ENCODE results near the gene TUBB4A.
A peak's percentile ranks its signal among the peaks of the same experiment; 100 is the strongest.

The TUBB4A gene

GRCh38 chr19:6494438-6495036 lies 7.6 kb downstream of the TUBB4A start:
- no peak for DNase-seq (ENCODE audit: low read depth in 2 of 2)

GRCh38 chr19:6491802-6492592 lies 10.1 kb downstream of the TUBB4A start:
- DNase-seq (ENCODE audit: low read depth in 2 of 2), result no peak

- DNase-seq (ENCODE audit: low read depth in 2 of 2), result no peak
Measured at GRCh38 chr19:6490134-6490533, 12.0 kb downstream of the TUBB4A start.

- DNase-seq (ENCODE audit: low read depth in 2 of 2), result no peak
Measured at GRCh38 chr19:6489278-6490061, 12.6 kb downstream of the TUBB4A start.

GRCh38 chr19:6484831-6485230 lies 17.3 kb downstream of the TUBB4A start:
- no peak for DNase-seq (ENCODE audit: low read depth in 2 of 2)

GRCh38 chr19:6484230-6484629 lies 17.9 kb downstream of the TUBB4A start:
- no peak for DNase-seq (ENCODE audit: low read depth in 2 of 2)

- no peak for DNase-seq (ENCODE audit: low read depth in 2 of 2)
Measured at GRCh38 chr19:6483235-6483634, 18.9 kb downstream of the TUBB4A start.

GRCh38 chr19:6482343-6482686 lies 19.8 kb downstream of the TUBB4A start:
- no peak for DNase-seq (ENCODE audit: low read depth in 2 of 2)

- peak in 1 of 2 experiments; percentile 67 for DNase-seq (ENCODE audit: low read depth in 2 of 2)
Measured at GRCh38 chr19:6481541-6482342, 20.4 kb downstream of the TUBB4A start, which contains the start of gene DENND1C. DENND1C (minus strand) TSS chr19:6481787; CDS start chr19:6481695, 92 bp downstream.

- DNase-seq (ENCODE audit: low read depth in 2 of 2), result no peak
Measured at GRCh38 chr19:6480848-6481415, 21.2 kb downstream of the TUBB4A start.

- DNase-seq (ENCODE audit: low read depth in 2 of 2), result no peak
Measured at GRCh38 chr19:6479836-6480398, 22.2 kb downstream of the TUBB4A start.

GRCh38 chr19:6478815-6479214 lies 23.3 kb downstream of the TUBB4A start:
- DNase-seq (ENCODE audit: low read depth in 2 of 2), result no peak

GRCh38 chr19:6476896-6477431 lies 25.1 kb downstream of the TUBB4A start:
- no peak for DNase-seq (ENCODE audit: low read depth in 2 of 2)

GRCh38 chr19:6476155-6476895 lies 25.8 kb downstream of the TUBB4A start:
- DNase-seq (ENCODE audit: low read depth in 2 of 2), result peak in 1 of 2 experiments; percentile 50

- DNase-seq (ENCODE audit: low read depth in 2 of 2), result no peak
Measured at GRCh38 chr19:6475321-6476108, 26.6 kb downstream of the TUBB4A start.

- DNase-seq (ENCODE audit: low read depth in 2 of 2), result no peak
Measured at GRCh38 chr19:6473647-6474046, 28.5 kb downstream of the TUBB4A start.

- DNase-seq (ENCODE audit: low read depth in 2 of 2), result no peak
Measured at GRCh38 chr19:6472713-6473112, 29.4 kb downstream of the TUBB4A start.

GRCh38 chr19:6471076-6471475 lies 31.0 kb downstream of the TUBB4A start:
- no peak for DNase-seq (ENCODE audit: low read depth in 2 of 2)

- no peak for DNase-seq (ENCODE audit: low read depth in 2 of 2)
Measured at GRCh38 chr19:6470173-6470572, 31.9 kb downstream of the TUBB4A start.
